Mucosa of descending colon (tissue), 3 donors: ENCODE results near the gene SFMBT2. TPM values are rescaled to one million over a fixed set of nuclear protein-coding genes. Genes with fewer than 3 reads are reported as not detected.

Source experiments
- ATAC-seq: fragments of 200-7000 bp; cut with Tn5 transposase; one replicate; pipeline ENCODE4 v1.9.1; 2020; ENCODE audit warnings: mild to moderate bottlenecking, moderate library complexity
- DNase-seq, 3 donors: peaks; one replicate each; pipeline ENCODE4 v3.0.0-alpha.2; 2020
- H3K36me3 ChIP-seq: fragments of 200-600 bp; one replicate; pipeline ENCODE4 v1.8.0; 2021; ENCODE audit warnings: low read depth, mild to moderate bottlenecking
- H3K4me1 ChIP-seq: fragments of 200-600 bp; one replicate; pipeline ENCODE4 v1.8.0; 2021; ENCODE audit warnings: low read depth, mild to moderate bottlenecking
- H3K4me3 ChIP-seq: fragments of 200-600 bp; one replicate; pipeline ENCODE4 v1.8.0; 2021; ENCODE audit warnings: mild to moderate bottlenecking
- H3K9me3 ChIP-seq: fragments of 200-600 bp; one replicate; pipeline ENCODE4 v1.8.0; 2021; ENCODE audit warnings: mild to moderate bottlenecking
- CTCF ChIP-seq: fragments of 200-600 bp; IDR thresholded peaks from one replicate; pipeline ENCODE4 v1.8.0; 2022; ENCODE audit warnings: antibody characterized with exemption, mild to moderate bottlenecking
- intact Hi-C, 2 donors: fragments of 100-400 bp; cut with DNase I in 1 of 2; cut with micrococcal nuclease in 1 of 2; formaldehyde crosslinking; loops; one replicate each; pipeline versions ENCODE4 v1.11.0 to v1.11.1; 2022; cut with DNase I, micrococcal nuclease
- total RNA-seq, 3 donors: library from RNA; stranded (reverse); fragmentation: NEBNext Ultra II Directional in 2 of 3; extraction: Animal tissue kit (Norgen Biotek cat#: 25700) in 2 of 3; gene quantifications; one replicate each; pipeline versions ENCODE4 v1.2.1 to v1.2.4, GENCODE V29; 2021 to 2023
- donor health status: DM: no; HTN: no; CAD: no; lungs with moderate emphysema.
- donor health status: DM: no; HTN: no; CAD: no.
- donor health status: DM: no; HTN: yes; CAD: no.

SFMBT2 gene
- total RNA-seq, 3 donors from 2014 or later: 3.9 to 8.8 (median 5.7) TPM

- DNase-seq (no peak), ATAC-seq (no peak)
- TF ChIP-seq CTCF: no peak
- Histone ChIP-seq H3K36me3 (no peaks in the 10 kb centered on the region), H3K9me3 (no peaks in the 10 kb centered on the region), H3K4me3 (no peak overlapping the region), H3K4me1 (no peaks in the 10 kb centered on the region)
- intact Hi-C loops: no loop called here
These were observed 128.4 kb downstream of the SFMBT2 start for GRCh38 chr10:7282457-7282856.

- Histone ChIP-seq H3K4me1 (no peaks in the 10 kb centered on the region), H3K36me3 (no peaks in the 10 kb centered on the region), H3K4me3 (no peak overlapping the region), H3K9me3 (no peaks in the 10 kb centered on the region)
- intact Hi-C loops: no loop called here
- ATAC-seq: no peak
- TF ChIP-seq CTCF: no peak
- no peak for DNase-seq
These were observed 129.4 kb downstream of the SFMBT2 start for GRCh38 chr10:7281429-7281828.

GRCh38 chr10:7279303-7279702, 131.5 kb downstream of the SFMBT2 start:
- Histone ChIP-seq H3K36me3 (no peaks in the 10 kb centered on the region), H3K4me1 (no peaks in the 10 kb centered on the region), H3K4me3 (no peak overlapping the region), H3K9me3 (no peaks in the 10 kb centered on the region)
- intact Hi-C loops: no loop called here
- no peak for TF ChIP-seq CTCF
- ATAC-seq (no peak), DNase-seq (no peak)

- H3K4me1 ChIP-seq: no peaks in the 10 kb centered on the region
- no peak for TF ChIP-seq CTCF
- no peaks in the 10 kb centered on the region for H3K36me3 ChIP-seq
- no peaks in the 10 kb centered on the region for H3K9me3 ChIP-seq
- DNase-seq (no peak), ATAC-seq (no peak)
- no peak overlapping the region for H3K4me3 ChIP-seq
- intact Hi-C loops: no loop called here
These were observed 133.0 kb downstream of the SFMBT2 start for GRCh38 chr10:7277867-7278266.

GRCh38 chr10:7277432-7277831, 133.4 kb downstream of the SFMBT2 start:
- no peak for TF ChIP-seq CTCF

GRCh38 chr10:7275761-7276440, 134.9 kb downstream of the SFMBT2 start:
- H3K9me3 ChIP-seq: no peaks in the 10 kb centered on the region
- intact Hi-C loops: no loop called here
- no peaks in the 10 kb centered on the region for H3K36me3 ChIP-seq
- TF ChIP-seq CTCF: no peak
- no peak for DNase-seq
- no peak overlapping the region for H3K4me3 ChIP-seq
- no peaks in the 10 kb centered on the region for H3K4me1 ChIP-seq
- no peak for ATAC-seq

More at GRCh38 chr10:7277432-7277831, 133.4 kb downstream of the SFMBT2 start:
- intact Hi-C loops: no loop called here
- no peaks in the 10 kb centered on the region for H3K9me3 ChIP-seq
- DNase-seq (no peak), ATAC-seq (no peak)
- no peaks in the 10 kb centered on the region for H3K36me3 ChIP-seq
- H3K4me1 ChIP-seq: no peaks in the 10 kb centered on the region
- H3K4me3 ChIP-seq: no peak overlapping the region
